Fibroblast of pulmonary artery (primary cell): Measurements from ENCODE around the gene SCAF1.

Experiments
- DNase-seq: peaks from one replicate; pipeline ENCODE4 v3.0.0-alpha.2; 2010; ENCODE audit warnings: low read depth
- H3K4me3 ChIP-seq: replicated peaks from 2 replicates; pipeline ENCODE4 v1.5.1; 2011; ENCODE audit warnings: low read depth, mild to moderate bottlenecking, control low read depth, low read length, moderate library complexity
- TF ChIP-seq, protein P1 (sequence below): IDR thresholded peaks from 2 replicates; pipeline ENCODE4 v1.5.1; 2011; ENCODE audit warnings: mild to moderate bottlenecking, control low read depth, low read length, inconsistent platforms; ENCODE audit errors: missing control alignments

Gene SCAF1

DNA sequence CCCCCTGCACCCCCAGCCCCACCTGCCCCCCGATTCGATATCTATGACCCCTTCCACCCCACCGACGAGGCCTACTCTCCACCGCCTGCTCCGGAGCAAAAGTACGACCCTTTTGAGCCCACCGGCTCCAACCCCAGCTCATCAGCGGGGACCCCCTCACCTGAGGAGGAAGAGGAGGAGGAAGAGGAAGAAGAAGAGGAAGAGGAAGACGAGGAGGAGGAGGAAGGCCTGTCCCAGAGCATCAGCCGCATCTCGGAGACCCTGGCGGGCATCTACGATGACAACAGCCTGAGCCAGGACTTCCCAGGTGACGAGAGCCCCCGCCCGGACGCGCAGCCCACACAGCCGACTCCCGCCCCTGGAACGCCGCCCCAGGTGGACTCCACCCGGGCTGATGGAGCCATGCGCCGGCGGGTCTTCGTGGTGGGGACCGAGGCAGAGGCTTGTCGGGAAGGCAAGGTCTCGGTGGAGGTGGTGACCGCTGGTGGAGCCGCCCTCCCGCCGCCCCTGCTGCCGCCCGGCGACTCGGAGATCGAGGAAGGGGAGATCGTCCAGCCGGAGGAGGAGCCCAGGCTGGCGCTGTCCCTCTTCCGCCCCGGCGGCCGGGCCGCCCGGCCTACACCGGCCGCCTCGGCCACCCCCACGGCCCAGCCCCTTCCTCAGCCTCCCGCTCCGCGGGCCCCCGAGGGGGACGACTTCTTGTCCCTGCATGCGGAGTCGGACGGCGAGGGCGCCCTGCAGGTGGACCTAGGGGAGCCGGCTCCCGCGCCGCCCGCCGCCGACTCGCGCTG lies 9.2 kb downstream of the SCAF1 start:
- TF ChIP-seq, protein P1, sequence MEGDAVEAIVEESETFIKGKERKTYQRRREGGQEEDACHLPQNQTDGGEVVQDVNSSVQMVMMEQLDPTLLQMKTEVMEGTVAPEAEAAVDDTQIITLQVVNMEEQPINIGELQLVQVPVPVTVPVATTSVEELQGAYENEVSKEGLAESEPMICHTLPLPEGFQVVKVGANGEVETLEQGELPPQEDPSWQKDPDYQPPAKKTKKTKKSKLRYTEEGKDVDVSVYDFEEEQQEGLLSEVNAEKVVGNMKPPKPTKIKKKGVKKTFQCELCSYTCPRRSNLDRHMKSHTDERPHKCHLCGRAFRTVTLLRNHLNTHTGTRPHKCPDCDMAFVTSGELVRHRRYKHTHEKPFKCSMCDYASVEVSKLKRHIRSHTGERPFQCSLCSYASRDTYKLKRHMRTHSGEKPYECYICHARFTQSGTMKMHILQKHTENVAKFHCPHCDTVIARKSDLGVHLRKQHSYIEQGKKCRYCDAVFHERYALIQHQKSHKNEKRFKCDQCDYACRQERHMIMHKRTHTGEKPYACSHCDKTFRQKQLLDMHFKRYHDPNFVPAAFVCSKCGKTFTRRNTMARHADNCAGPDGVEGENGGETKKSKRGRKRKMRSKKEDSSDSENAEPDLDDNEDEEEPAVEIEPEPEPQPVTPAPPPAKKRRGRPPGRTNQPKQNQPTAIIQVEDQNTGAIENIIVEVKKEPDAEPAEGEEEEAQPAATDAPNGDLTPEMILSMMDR = no peak
- DNase-seq = no peak
- no peak overlapping the region for H3K4me3 ChIP-seq

DNA sequence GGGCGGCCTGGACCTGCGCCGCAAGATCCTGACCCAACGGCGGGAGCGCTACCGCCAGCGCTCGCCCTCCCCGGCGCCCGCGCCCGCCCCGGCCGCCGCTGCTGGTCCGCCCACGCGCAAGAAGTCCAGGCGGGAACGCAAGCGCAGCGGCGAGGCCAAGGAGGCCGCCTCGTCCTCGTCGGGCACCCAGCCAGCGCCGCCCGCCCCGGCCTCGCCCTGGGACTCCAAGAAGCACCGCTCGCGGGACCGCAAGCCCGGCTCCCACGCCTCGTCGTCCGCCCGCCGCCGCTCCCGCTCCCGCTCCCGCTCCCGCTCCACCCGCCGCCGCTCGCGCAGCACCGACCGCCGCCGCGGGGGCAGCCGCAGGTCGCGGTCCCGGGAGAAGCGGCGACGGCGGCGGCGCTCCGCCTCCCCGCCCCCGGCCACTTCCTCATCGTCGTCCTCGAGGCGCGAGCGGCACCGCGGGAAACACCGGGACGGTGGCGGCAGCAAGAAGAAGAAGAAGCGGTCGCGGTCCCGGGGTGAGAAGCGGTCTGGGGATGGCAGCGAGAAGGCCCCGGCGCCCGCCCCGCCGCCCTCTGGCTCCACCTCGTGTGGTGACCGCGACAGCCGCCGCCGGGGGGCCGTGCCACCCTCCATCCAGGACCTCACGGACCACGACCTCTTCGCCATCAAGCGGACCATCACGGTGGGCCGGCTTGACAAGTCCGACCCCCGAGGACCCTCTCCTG lies 10.0 kb downstream of the SCAF1 start:
- H3K4me3 ChIP-seq = no peak overlapping the region
- DNase-seq = no peak
- TF ChIP-seq, protein P1 = no peak

DNA sequence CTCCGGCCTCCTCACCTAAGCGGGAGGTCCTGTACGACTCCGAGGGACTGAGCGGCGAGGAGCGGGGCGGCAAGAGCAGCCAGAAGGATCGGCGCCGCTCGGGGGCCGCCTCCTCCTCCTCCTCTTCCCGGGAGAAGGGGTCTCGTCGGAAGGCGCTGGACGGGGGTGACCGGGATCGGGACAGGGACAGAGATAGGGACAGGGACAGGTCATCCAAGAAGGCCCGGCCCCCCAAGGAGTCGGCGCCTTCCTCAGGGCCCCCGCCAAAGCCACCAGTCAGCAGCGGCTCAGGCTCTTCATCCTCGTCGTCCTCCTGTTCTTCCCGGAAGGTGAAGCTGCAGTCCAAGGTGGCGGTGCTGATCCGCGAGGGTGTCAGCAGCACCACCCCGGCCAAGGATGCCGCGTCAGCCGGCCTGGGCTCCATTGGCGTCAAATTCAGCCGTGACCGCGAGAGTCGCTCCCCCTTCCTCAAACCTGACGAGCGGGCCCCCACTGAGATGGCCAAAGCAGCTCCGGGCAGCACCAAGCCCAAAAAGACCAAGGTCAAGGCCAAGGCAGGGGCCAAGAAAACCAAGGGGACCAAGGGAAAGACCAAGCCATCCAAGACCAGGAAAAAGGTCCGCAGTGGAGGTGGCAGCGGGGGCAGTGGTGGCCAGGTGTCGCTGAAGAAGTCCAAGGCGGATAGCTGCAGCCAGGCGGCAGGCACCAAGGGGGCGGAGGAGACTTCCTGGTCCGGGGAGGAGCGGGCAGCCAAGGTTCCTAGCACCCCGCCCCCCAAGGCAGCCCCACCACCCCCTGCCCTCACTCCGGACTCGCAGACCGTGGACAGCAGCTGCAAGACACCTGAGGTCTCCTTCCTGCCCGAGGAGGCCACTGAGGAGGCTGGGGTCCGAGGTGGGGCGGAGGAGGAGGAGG lies 10.8 kb downstream of the SCAF1 start:
- no peak overlapping the region for H3K4me3 ChIP-seq
- no peak for DNase-seq
- TF ChIP-seq, protein P1 = no peak

DNA sequence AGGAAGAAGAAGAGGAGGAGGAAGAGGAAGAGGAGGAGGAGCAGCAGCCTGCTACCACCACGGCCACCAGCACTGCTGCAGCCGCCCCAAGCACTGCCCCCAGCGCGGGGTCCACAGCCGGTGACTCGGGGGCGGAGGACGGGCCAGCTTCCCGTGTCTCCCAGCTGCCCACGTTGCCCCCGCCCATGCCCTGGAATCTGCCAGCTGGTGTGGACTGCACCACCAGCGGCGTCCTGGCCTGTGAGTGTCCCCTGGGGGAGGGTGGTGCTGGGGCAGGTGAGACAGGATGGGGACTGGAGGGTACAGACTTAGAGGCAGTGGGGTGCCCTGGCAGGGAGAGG lies 11.4 kb downstream of the SCAF1 start:
- no peak for DNase-seq
- TF ChIP-seq, protein P1 = no peak
- no peak overlapping the region for H3K4me3 ChIP-seq

DNA sequence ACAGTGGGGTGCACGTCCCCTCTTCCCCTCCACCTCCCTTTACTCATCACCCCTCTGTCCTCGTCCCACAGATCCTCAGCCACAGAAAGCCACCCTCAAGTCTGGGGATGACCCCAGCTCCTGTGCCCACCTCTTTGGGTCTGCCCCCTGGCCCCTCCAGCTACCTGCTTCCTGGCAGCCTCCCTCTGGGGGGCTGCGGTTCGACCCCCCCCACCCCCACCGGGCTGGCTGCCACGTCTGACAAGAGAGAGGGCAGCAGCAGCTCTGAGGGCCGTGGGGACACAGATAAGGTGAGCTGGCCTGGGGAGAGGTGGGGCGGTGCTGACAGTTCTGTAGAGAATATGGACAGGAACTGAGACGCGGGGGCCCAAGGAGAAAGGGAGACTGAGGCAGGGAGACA lies 12.6 kb downstream of the SCAF1 start:
- TF ChIP-seq, protein P1 = no peak
- no peak overlapping the region for H3K4me3 ChIP-seq
- no peak for DNase-seq

DNA sequence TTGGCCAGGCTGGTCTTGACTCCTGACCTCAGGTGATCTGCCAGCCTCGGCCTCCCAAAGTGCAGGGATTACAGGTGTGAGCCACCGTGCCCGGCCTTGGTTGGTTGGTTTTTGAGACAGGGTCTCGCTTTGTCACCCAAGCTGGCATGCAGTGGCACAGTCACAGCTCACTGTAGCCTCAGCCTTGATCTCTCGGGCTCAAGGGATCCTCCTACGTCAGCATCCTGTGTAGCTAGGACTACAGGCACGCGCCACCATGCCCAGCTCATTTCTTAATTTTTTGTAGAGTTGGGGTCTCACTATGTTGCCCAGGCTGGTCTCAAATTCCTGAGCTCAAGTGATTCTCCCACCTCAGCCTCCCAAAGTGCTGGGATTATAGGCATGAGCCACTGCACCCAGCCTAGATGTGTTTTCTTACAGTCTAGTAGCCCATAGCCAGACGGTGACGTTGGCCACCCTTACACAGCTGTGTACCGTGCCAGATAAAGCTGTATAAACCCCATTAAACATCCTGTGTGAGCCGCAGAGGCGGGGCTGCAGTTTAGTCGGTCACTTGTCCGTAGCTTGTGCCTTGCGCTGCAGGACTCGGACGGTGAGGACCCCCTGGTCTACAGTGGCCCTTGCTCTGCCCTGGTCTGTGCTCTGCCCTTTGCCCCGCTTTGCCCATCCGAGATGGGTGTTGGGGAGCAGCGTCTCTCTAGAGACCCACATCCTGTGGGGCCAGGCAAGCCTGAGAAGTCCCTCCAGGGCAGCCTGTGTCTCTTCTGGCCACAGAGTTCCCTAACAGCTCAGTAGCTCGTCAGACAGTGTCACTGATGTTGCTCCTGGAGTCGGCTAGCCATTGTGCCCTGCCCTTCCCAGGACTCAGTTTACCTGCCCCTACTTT lies 13.8 kb downstream of the SCAF1 start:
- TF ChIP-seq, protein P1 = no peak
- no peak for DNase-seq

More for the DNA sequence above, 13.8 kb downstream of the SCAF1 start:
- H3K4me3 ChIP-seq = no peak overlapping the region
